GM12873 (cell line): ENCODE measurements around the gene CHST3.

ENCODE experiments used
- CTCF ChIP-seq: IDR thresholded peaks from 2 replicates; pipeline ENCODE4 v1.5.1; 2012; ENCODE audit warnings: low read depth, mild to moderate bottlenecking, moderate library complexity, low read length, control low read depth; ENCODE audit not compliant: insufficient read depth; ENCODE audit errors: missing control alignments

Gene CHST3

DNA sequence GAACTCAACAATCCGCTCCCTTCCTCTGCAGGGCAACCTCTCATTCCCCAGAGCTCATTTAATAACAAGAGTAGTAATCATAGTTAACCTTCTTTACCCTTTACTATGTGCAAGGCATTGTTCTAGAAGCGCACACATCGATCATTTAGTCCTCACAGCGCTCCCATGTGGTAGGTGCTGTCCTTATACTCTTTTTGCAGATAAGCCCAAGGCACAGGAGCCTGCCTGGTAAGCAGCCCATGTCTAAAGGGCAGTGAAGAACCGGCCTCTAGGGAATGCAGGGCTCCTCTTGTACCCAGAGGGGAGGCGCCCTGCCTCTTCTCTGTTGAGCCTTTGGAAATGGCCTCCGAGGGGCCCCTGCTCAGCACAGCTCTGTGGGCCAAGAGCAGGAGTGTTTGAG lies 14.3 kb downstream of the CHST3 start:
- no peak for TF ChIP-seq CTCF

DNA sequence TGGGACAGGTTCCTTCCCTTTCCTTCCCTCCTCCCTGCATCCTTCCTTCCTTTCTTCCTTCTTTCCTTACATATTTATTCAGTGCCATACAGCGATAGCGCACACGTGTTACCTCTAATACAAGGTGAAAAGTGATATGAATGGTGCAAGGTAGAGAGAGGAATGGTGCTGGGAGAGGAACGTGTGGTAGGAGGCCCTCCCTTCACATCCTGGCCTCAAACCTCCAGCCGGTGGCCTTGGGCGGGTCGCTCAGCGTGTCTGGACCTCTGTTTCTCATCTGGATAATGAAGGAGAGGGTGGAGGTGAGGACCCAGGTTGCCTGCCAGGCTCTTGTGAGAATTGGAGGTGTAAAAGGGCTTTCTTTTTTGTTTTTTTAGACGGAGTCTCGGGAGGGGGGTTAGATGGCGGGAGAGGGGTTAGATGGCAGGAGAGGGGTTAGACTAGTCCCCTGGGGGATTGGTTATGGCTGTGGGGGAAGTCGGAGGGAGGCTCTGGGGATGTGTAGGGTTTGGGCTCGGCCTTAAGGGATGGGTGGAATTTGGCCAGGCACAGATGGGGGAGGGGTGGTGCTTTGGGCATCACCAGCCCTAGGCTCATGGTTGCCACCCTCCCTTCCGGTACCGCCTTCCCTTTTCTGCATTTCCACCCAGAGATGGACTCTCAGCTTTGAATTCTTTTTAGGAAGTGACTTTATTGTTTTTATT lies 14.9 kb downstream of the CHST3 start:
- TF ChIP-seq CTCF: no peak

DNA sequence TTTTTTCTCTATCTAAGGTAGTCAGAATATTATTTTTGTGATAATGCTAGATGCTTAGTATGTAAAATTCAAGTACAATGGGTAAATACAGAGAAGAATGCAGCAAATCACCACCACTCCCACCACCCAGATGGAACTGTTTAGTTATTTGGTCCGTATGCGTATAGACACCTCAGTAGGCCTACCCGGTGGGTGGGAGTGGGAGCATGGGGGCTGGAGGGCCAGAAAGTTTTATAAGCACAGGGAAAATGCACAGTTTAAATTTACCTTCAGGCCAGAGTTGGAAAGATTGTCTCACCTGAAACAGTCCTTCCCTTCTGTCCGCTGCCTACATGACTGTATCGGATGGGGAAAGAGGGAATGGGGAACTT lies 15.5 kb downstream of the CHST3 start:
- no peak for TF ChIP-seq CTCF

- TF ChIP-seq CTCF: no peak
Observed at GRCh38 chr10:71980181-71981014, 16.2 kb downstream of the CHST3 start.

- no peak for TF ChIP-seq CTCF
Observed at GRCh38 chr10:71981015-71981875, 17.1 kb downstream of the CHST3 start.

DNA sequence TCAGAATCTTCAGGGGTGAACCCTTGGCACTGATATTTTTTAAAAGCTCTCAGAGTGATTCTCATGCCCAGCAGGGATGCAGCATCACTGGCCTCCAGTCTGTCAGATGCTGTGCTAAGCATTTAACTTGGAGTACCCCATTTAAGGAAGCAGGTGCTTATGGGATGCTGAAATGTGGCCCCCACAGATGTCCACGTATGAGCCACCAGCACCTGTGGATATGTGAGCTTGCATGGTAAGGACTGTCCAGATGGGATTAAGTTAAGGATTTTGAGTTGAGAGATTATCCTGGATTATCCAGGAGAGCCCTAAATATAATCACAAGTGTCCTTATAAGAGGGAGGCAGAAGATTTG lies 17.7 kb downstream of the CHST3 start:
- TF ChIP-seq CTCF: no peak
